Common myeloid progenitor, CD34-positive (primary cell): Measurements from ENCODE around the gene SNAI3. TPM values are rescaled to one million over a fixed set of nuclear protein-coding genes. Genes with fewer than 3 reads are reported as not detected.

Experiments
- CTCF ChIA-PET: fragments of 350-600 bp; sonication (Branson Sonifier 250); formaldehyde crosslinking; loops from one replicate; lab custom pipeline; 2021; ENCODE audit warnings: antibody characterized with exemption; lab: Charles Lee
- POLR2A ChIA-PET: fragments of 350-600 bp; sonication (Branson Sonifier 250); formaldehyde crosslinking; loops from one replicate; lab custom pipeline; 2021; ENCODE audit warnings: antibody characterized with exemption; lab: Charles Lee
- DNase-seq, 3 donors: peaks; one replicate each; pipeline versions ENCODE4 v3.0.0 to v3.0.0-alpha.2; 2013
- H3K27ac ChIP-seq, 2 experiments: 1 replicate in 1 of 2; 2 replicates in 1 of 2; pipeline ENCODE4 v1.7.0; 2013; ENCODE audit warnings: inconsistent platforms in 2 of 2, low read length in 2 of 2, mild to moderate bottlenecking in 2 of 2, low read depth in 1 of 2, moderate library complexity in 1 of 2; ENCODE audit not compliant: severe bottlenecking in 2 of 2, insufficient read depth in 1 of 2, poor library complexity in 1 of 2
- H3K27me3 ChIP-seq, 5 experiments: replicated peaks in 2 of 5; 1 replicate in 3 of 5; 2 replicates in 2 of 5; pipeline versions ENCODE4 v1.6.1 to v1.7.0; 2013; ENCODE audit warnings: low read length in 4 of 5, mild to moderate bottlenecking in 2 of 5, moderate library complexity in 2 of 5, inconsistent platforms in 1 of 5; ENCODE audit not compliant: insufficient read depth in 5 of 5, control insufficient read depth in 4 of 5
- H3K36me3 ChIP-seq, 4 experiments: 1 replicate in 2 of 4; 2 replicates in 2 of 4; pipeline versions ENCODE4 v1.6.1 to v1.7.0; 2013; ENCODE audit warnings: low read length in 3 of 4, control low read depth in 1 of 4, mild to moderate bottlenecking in 1 of 4; ENCODE audit not compliant: control insufficient read depth in 4 of 4, insufficient read depth in 4 of 4
- H3K4me1 ChIP-seq, 4 experiments: 1 replicate in 3 of 4; 2 replicates in 1 of 4; pipeline versions ENCODE4 v1.6.1 to v1.7.1; 2013; ENCODE audit warnings: low read length in 3 of 4, mild to moderate bottlenecking in 3 of 4, control low read depth in 1 of 4, inconsistent platforms in 1 of 4, moderate library complexity in 1 of 4; ENCODE audit not compliant: control insufficient read depth in 4 of 4, insufficient read depth in 4 of 4; ENCODE audit errors: control extremely low read depth in 1 of 4
- H3K4me3 ChIP-seq, 7 experiments: 1 replicate in 4 of 7; 2 replicates in 3 of 7; pipeline versions ENCODE4 v1.5.1 to v1.7.0; 2013; ENCODE audit warnings: mild to moderate bottlenecking in 7 of 7, low read length in 6 of 7, moderate library complexity in 6 of 7, inconsistent platforms in 2 of 7, low read depth in 2 of 7, control low read depth in 1 of 7; ENCODE audit not compliant: insufficient read depth in 4 of 7, control insufficient read depth in 1 of 7; ENCODE audit errors: extremely low read depth in 1 of 7
- H3K9me3 ChIP-seq, 5 experiments: 1 replicate in 4 of 5; 2 replicates in 1 of 5; pipeline versions ENCODE4 v1.6.1 to v1.7.1; 2013; ENCODE audit warnings: low read length in 4 of 5, mild to moderate bottlenecking in 2 of 5, inconsistent platforms in 1 of 5, low read depth in 1 of 5, moderate library complexity in 1 of 5; ENCODE audit not compliant: control insufficient read depth in 4 of 5, insufficient read depth in 2 of 5; ENCODE audit errors: control extremely low read depth in 1 of 5
- WGBS: methylation state at CpG from one replicate; pipeline ENCODE4 v1.1.5; 2013; ENCODE audit not compliant: insufficient coverage; 5-methylcytosine and 5-hydroxymethylcytosine counted together
- polyA plus RNA-seq: library from polyadenylated mRNA; unstranded; fragments of 120-200 nt; gene quantifications from one replicate; pipeline ENCODE4 v1.2.1, GENCODE V29; 2013

Gene SNAI3
- polyA plus RNA-seq, result 2.6 TPM

- Histone ChIP-seq H3K27ac (no peak within 1 kb of the TSS), H3K4me1 (peaks cover 2 to 64% (median 41%) of the 10 kb centered on the region in 4 experiments), H3K4me3 (peak within 1 kb of the TSS; percentile 43 to 87 (median 74)), H3K9me3 (no peaks in the 10 kb centered on the region), H3K36me3 (no peaks in the 10 kb centered on the region), H3K27me3 (no peaks in the 10 kb centered on the region)
- CTCF ChIA-PET, result interaction anchor here (3.2 to 3.3 kb wide), 2 partner anchors 14 to 18 kb away, joined by 11 to 24 read pairs; no protein-coding TSS in a partner anchor
- POLR2A ChIA-PET, result interaction anchor here (0.5 to 2.1 kb wide), 5 partner anchors 14 to 29 kb away, joined by 3 to 11 read pairs (median 4); no protein-coding TSS in a partner anchor
- DNase-seq, result peak; percentile 54 to 61 (median 58)
- 16% methylated on average over 46 of the region's 65 CpGs for WGBS
These were observed at the start of gene SNAI3 for GRCh38 chr16:88686439-88687253. TSS of gene SNAI3 (minus strand) at chr16:88686507. CDS start at chr16:88686406, 101 bp downstream.

DNA sequence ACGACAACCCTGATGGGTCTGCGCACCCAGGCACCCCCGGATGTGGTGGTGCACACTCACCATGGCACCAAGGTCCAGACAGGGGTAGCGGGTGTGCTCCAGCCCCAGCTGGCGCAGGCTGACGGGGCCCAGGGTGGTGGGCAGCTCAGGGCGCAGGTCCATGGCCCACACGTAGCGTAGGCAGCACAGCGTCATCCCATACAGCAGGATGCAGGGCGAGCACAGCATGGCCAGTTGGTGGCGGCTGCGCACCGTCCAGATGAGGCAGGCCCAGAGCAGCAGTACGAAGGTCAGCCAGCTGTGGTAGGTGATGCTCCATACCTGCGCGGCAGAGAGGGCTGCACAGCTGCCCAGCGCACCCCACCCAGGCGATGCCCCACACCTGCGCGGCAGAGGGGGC is 49.8 kb upstream of the SNAI3 start:
- CTCF ChIA-PET, result interaction anchor here (0.7 to 5.1 kb wide), 11 partner anchors 11 to 122 kb away, joined by 3 to 43 read pairs (median 5); partner anchors contain the start of gene APRT
- POLR2A ChIA-PET, result no interaction called here
- Histone ChIP-seq H3K4me3 (no peak overlapping the region), H3K27me3 (no peaks in the 10 kb centered on the region), H3K4me1 (peaks cover 0 to 4% (median 3%) of the 10 kb centered on the region in 4 experiments), H3K36me3 (peaks cover 13 to 97% (median 73%) of the 10 kb centered on the region in 4 experiments), H3K9me3 (no peaks in the 10 kb centered on the region), H3K27ac (no peak overlapping the region)
- 97% methylated on average over 15 of the region's 21 CpGs for WGBS
- DNase-seq, result no peak

- ChIA-PET CTCF (interaction anchor here (1.1 to 5.1 kb wide), 8 partner anchors 11 to 123 kb away, joined by 3 to 43 read pairs (median 6); partner anchors contain the start of gene APRT), POLR2A (no interaction called here)
- no peaks in the 10 kb centered on the region for H3K27me3 ChIP-seq
- no peak for DNase-seq
- peaks cover 0 to 4% (median 3%) of the 10 kb centered on the region in 4 experiments for H3K4me1 ChIP-seq
- H3K9me3 ChIP-seq, result no peaks in the 10 kb centered on the region
- no peak overlapping the region for H3K4me3 ChIP-seq
- H3K36me3 ChIP-seq, result peaks cover 13 to 97% (median 74%) of the 10 kb centered on the region in 4 experiments
- no peak overlapping the region for H3K27ac ChIP-seq
- 98% methylated on average over 10 of the region's 10 CpGs for WGBS
These were observed 49.3 kb upstream of the SNAI3 start for GRCh38 chr16:88735616-88736015.

- Histone ChIP-seq H3K4me1 (peaks cover 0 to 4% (median 3%) of the 10 kb centered on the region in 4 experiments), H3K36me3 (peaks cover 13 to 97% (median 73%) of the 10 kb centered on the region in 4 experiments), H3K4me3 (no peak overlapping the region), H3K9me3 (no peaks in the 10 kb centered on the region), H3K27ac (no peak overlapping the region), H3K27me3 (no peaks in the 10 kb centered on the region)
- DNase-seq, result no peak
- WGBS, result 100% methylated on average over 12 of the region's 16 CpGs
- ChIA-PET CTCF (interaction anchor here (1.2 to 5.1 kb wide), 6 partner anchors 12 to 123 kb away, joined by 3 to 43 read pairs (median 6); partner anchors contain the start of gene APRT), POLR2A (no interaction called here)
These were observed 48.8 kb upstream of the SNAI3 start for GRCh38 chr16:88735121-88735520.

- Histone ChIP-seq H3K4me1 (peaks cover 0 to 4% (median 3%) of the 10 kb centered on the region in 4 experiments), H3K4me3 (no peak overlapping the region), H3K27ac (no peak overlapping the region), H3K9me3 (no peaks in the 10 kb centered on the region), H3K36me3 (peaks cover 11 to 94% (median 73%) of the 10 kb centered on the region in 4 experiments), H3K27me3 (no peaks in the 10 kb centered on the region)
- CTCF ChIA-PET, result interaction anchor here (1.2 to 5.1 kb wide), 6 partner anchors 12 to 76 kb away, joined by 3 to 43 read pairs (median 7); partner anchors contain the start of gene APRT
- POLR2A ChIA-PET, result no interaction called here
- no peak for DNase-seq
- WGBS, result 100% methylated on average over 14 of the region's 23 CpGs
These were observed 48.0 kb upstream of the SNAI3 start for GRCh38 chr16:88734361-88734728.

- peaks cover 0 to 4% (median 3%) of the 10 kb centered on the region in 4 experiments for H3K4me1 ChIP-seq
- no peaks in the 10 kb centered on the region for H3K9me3 ChIP-seq
- POLR2A ChIA-PET, result no interaction called here
- DNase-seq, result no peak
- H3K36me3 ChIP-seq, result peaks cover 11 to 88% (median 71%) of the 10 kb centered on the region in 4 experiments
- CTCF ChIA-PET, result interaction anchor here (1.2 to 5.1 kb wide), 4 partner anchors 13 to 77 kb away, joined by 3 to 43 read pairs (median 7); partner anchors contain the start of gene APRT
- 98% methylated on average over 24 of the region's 27 CpGs for WGBS
- H3K4me3 ChIP-seq, result no peak overlapping the region
- H3K27ac ChIP-seq, result no peak overlapping the region
- H3K27me3 ChIP-seq, result no peaks in the 10 kb centered on the region
These were observed 47.5 kb upstream of the SNAI3 start for GRCh38 chr16:88733630-88734360.
